Measurements from ENCODE around the gene ARL2.
"Not testable (repeated sequence)": the region's sequence is repeated elsewhere in the genome, so short reads cannot be mapped to it uniquely, and the experiment has no call there.

The ARL2 gene

DNA sequence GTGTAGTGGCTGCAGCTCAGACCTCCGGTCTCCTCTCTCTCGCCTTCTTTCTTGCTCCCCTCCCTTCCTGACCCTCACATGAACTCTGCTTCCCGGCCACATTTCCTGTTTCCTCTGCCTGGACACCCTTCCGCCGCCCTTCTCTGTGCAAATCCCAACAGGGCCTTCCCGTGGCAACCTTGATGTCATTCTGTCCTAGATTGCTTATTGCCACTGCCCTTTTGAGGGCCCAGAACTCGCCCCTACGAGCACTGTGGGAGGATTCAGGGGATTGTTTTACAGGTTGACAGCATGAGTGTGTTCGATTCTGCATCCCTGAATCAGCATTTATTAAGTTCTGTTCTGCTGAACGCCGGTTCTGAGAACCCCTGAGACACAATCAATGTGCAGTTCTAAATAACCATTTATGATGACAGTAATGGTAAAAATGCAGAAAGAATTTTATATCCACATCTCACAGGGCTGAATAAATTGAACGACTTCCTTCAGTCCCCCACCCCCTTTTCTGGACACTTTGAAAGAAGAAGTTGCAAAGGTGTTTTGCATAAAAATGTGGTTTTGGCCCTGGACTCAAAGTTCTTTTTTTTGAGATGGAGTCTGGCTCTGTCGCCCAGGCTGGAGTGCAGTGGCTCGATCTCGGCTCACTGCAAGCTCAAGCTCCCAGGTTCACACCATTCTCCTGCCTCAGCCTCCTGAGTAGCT, 23.6 kb upstream of the ARL2 start:
- no peak overlapping the region for H3K4me3 ChIP-seq (ENCODE audit: extremely low read depth, insufficient read depth, low read length, poor library complexity, severe bottlenecking)
- H3K36me3 ChIP-seq (ENCODE audit: control insufficient read depth, insufficient read depth, low read length) = no peaks in the 10 kb centered on the region
- H3K27ac ChIP-seq (ENCODE audit: low read depth, low read length, severe bottlenecking) = no peak overlapping the region
- H3K4me1 ChIP-seq (ENCODE audit: control insufficient read depth, insufficient read depth, low read length, poor library complexity, severe bottlenecking) = peaks cover 11% of the 10 kb centered on the region
- H3K9me3 ChIP-seq (ENCODE audit: control insufficient read depth, low read length) = no peaks in the 10 kb centered on the region
- WGBS, 2 experiments (ENCODE audit: insufficient coverage in 2 of 2) = 69 to 87% methylated on average over 8 to 10 of the region's 15 CpGs

DNA sequence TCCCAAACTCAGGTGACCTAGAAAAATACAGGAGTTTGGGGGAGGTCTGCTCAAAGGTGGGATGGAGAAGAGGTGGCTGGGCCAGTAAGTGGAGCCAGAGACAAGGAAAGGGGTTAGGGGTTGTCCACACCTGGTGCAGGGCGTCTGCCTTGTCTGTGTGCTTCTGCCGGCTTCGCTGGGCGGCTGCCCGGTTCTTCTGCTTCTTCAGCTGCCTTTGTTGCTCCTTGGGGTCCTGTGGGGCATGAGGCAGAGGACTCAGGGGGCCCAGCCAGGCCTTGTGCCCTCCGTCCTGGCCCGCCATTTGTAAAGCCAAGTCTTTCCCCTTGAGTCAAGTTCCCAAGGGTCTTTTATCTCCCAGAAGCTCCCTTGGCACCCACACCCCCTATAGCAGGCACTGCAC, 19.6 kb upstream of the ARL2 start:
- no peaks in the 10 kb centered on the region for H3K36me3 ChIP-seq (ENCODE audit: control insufficient read depth, insufficient read depth, low read length)
- peaks cover 11% of the 10 kb centered on the region for H3K4me1 ChIP-seq (ENCODE audit: control insufficient read depth, insufficient read depth, low read length, poor library complexity, severe bottlenecking)
- H3K27ac ChIP-seq (ENCODE audit: low read depth, low read length, severe bottlenecking) = no peak overlapping the region
- H3K4me3 ChIP-seq (ENCODE audit: extremely low read depth, insufficient read depth, low read length, poor library complexity, severe bottlenecking) = no peak overlapping the region
- 87 to 97% methylated on average over 6 of the region's 7 CpGs for WGBS, 2 experiments (ENCODE audit: insufficient coverage in 2 of 2)
- no peaks in the 10 kb centered on the region for H3K9me3 ChIP-seq (ENCODE audit: control insufficient read depth, low read length)

DNA sequence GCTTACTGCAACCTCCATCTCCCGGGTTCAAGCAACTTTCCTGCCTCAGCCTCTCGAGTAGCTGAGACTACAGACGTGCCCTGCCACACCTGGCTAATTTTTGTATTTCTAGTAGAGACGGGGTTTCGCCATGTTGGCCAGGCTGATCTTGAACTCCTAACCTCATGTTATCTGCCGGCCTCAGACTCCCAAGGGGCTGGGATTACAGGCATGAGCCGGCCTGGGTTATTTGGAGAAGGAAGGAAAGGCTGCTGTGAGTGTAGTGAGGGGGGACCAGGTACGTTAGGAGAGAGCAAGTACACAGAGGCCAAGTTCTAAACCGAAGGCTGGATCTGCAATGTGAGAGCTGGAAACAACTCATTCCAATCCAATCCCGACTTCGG, 17.6 kb upstream of the ARL2 start:
- Histone ChIP-seq H3K36me3 (ENCODE audit: control insufficient read depth, insufficient read depth, low read length) (no peaks in the 10 kb centered on the region), H3K9me3 (ENCODE audit: control insufficient read depth, low read length) (no peaks in the 10 kb centered on the region), H3K27ac (ENCODE audit: low read depth, low read length, severe bottlenecking) (no peak overlapping the region), H3K4me1 (ENCODE audit: control insufficient read depth, insufficient read depth, low read length, poor library complexity, severe bottlenecking) (no peaks in the 10 kb centered on the region), H3K4me3 (ENCODE audit: extremely low read depth, insufficient read depth, low read length, poor library complexity, severe bottlenecking) (no peak overlapping the region)
- WGBS, 2 experiments (ENCODE audit: insufficient coverage in 2 of 2) = 77 to 89% methylated on average over 8 to 11 of the region's 11 CpGs

DNA sequence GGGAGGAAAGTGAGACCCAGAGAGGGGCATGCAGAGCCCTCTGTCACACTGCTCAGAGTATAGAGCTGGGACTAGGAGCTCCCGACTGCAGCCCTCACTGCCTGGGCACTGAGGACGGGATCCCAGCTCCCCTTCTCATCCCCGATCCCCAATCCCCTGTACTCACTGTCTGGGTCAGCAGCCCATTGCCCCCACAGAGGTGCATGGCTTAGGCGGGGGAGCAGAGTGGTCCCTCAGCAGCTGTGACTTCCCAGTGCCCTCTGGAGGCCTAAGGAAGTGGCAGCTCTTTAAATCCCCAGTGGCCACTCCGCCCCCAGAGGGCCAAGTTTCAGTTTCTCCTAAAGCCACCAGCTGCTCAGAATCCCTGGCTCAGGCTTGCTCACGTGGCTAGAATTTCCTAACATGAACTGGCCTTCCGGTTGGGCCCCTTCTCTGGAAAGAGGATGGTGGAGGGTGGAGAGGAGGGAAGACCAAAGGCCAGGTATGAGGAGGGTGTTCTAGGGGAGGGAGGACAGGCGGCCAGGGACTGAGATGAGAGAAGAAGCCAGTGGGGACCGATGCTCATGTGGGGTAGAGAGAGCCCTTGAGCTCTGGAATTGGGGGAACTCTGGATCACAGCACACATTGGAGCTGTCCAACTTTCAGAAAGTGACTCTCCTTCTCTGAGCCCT, 17.1 kb upstream of the ARL2 start, which contains the start of gene BATF2:
TSS of gene BATF2 (minus strand) at position 262 of the 671 bp plus-strand sequence. CDS start at position 205, 57 bp downstream.
- Histone ChIP-seq H3K9me3 (ENCODE audit: control insufficient read depth, low read length) (no peaks in the 10 kb centered on the region), H3K27ac (ENCODE audit: low read depth, low read length, severe bottlenecking) (no peak within 1 kb of the TSS), H3K36me3 (ENCODE audit: control insufficient read depth, insufficient read depth, low read length) (no peaks in the 10 kb centered on the region), H3K4me1 (ENCODE audit: control insufficient read depth, insufficient read depth, low read length, poor library complexity, severe bottlenecking) (no peaks in the 10 kb centered on the region), H3K4me3 (ENCODE audit: extremely low read depth, insufficient read depth, low read length, poor library complexity, severe bottlenecking) (no peak within 1 kb of the TSS)
- 35 to 37% methylated on average over 6 to 7 of the region's 9 CpGs for WGBS, 2 experiments (ENCODE audit: insufficient coverage in 2 of 2)

DNA sequence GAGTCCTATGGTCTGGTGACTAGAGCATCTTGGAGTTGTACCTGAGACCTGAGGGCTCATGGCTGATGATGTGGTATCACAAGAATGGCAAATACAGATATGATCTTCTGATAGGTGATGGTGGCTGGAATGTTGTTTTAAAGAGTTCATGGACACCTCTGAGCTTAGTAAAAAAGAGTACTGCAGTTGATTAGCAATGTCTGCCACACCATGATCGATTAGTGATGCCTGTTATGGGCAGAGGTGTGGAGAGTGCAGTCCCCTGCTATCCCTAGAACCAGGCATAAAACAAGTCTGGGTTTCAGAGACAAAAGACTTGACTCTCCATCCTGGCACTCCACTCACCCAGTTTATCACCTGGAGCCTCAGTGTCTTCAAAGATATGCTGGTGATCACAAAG, 15.8 kb upstream of the ARL2 start:
- Histone ChIP-seq H3K9me3 (ENCODE audit: control insufficient read depth, low read length) (no peaks in the 10 kb centered on the region), H3K27ac (ENCODE audit: low read depth, low read length, severe bottlenecking) (no peak overlapping the region), H3K4me3 (ENCODE audit: extremely low read depth, insufficient read depth, low read length, poor library complexity, severe bottlenecking) (no peak overlapping the region), H3K4me1 (ENCODE audit: control insufficient read depth, insufficient read depth, low read length, poor library complexity, severe bottlenecking) (no peaks in the 10 kb centered on the region), H3K36me3 (ENCODE audit: control insufficient read depth, insufficient read depth, low read length) (no peaks in the 10 kb centered on the region)
- WGBS, 2 experiments (ENCODE audit: insufficient coverage in 2 of 2) = 56 to 91% methylated on average over 1 of the region's 1 CpG

DNA sequence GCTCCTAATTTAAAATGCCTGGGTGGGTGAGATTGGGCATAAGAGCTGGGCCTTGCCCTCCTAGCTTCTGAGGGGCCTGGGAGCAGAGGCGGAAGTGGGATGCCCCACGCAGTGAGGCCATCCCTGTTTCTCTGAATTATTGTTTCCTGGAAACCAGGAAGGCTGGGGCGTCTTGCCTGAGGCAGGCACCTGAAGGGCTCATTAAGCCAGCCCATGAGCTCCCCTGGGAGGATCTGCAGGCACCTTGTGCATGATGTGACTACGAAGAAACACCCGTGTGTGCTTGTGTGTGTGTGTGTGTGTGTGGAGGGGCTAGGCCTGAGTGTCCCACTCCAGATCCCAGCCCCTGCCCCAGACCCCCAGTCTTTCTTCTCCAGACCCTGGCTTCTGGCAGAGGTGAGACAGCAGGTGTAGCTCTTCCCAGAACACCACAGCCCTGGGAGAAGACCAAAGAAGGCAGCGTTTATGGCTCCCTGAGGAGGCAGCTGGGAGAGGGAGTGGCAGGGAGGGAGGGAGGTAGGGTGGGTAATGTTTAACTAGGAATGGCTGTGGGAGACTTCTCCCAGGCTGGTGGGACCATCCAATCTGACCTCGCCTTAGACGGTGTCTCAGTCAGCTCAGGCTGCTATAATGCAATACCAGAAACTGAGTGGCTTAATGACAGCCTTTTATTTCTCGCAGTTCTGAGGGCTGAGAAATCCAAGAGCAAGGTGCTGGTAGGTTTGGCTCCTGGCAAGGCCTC, 15.1 kb upstream of the ARL2 start:
- no peak overlapping the region for H3K27ac ChIP-seq (ENCODE audit: low read depth, low read length, severe bottlenecking)

DNA sequence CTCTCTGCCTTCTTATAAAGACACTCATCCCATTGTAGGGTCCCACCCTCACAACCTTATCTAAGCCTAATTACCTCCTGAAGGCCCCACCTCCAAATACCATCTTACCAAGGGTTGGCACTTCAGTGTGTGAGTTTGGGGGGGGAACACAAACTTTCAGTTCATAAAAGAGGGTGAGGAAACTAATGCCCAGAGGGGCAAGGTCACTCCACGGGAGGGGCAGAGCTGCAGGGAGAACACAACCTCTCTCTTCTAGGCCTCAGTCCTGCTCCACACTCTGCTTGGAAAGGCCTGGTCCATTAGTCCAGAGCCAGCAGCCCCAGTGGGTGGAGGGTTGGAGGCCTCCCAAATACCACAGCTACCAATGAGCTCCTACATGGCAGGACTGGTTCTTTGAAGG, 14.5 kb upstream of the ARL2 start:
- no peaks in the 10 kb centered on the region for H3K36me3 ChIP-seq (ENCODE audit: control insufficient read depth, insufficient read depth, low read length)
- H3K9me3 ChIP-seq (ENCODE audit: control insufficient read depth, low read length) = no peaks in the 10 kb centered on the region
- no peaks in the 10 kb centered on the region for H3K4me1 ChIP-seq (ENCODE audit: control insufficient read depth, insufficient read depth, low read length, poor library complexity, severe bottlenecking)
- H3K4me3 ChIP-seq (ENCODE audit: extremely low read depth, insufficient read depth, low read length, poor library complexity, severe bottlenecking) = no peak overlapping the region
- WGBS, 2 experiments (ENCODE audit: insufficient coverage in 2 of 2) = 100% methylated on average over 1 of the region's 1 CpG; no CpG with 5 or more reads in 1 of the 2 experiments
- H3K27ac ChIP-seq (ENCODE audit: low read depth, low read length, severe bottlenecking) = no peak overlapping the region

More for the DNA sequence above, 15.1 kb upstream of the ARL2 start:
- Histone ChIP-seq H3K9me3 (ENCODE audit: control insufficient read depth, low read length) (no peaks in the 10 kb centered on the region), H3K36me3 (ENCODE audit: control insufficient read depth, insufficient read depth, low read length) (no peaks in the 10 kb centered on the region), H3K4me1 (ENCODE audit: control insufficient read depth, insufficient read depth, low read length, poor library complexity, severe bottlenecking) (no peaks in the 10 kb centered on the region), H3K4me3 (ENCODE audit: extremely low read depth, insufficient read depth, low read length, poor library complexity, severe bottlenecking) (no peak overlapping the region)
- 85 to 90% methylated on average over 6 to 7 of the region's 9 CpGs for WGBS, 2 experiments (ENCODE audit: insufficient coverage in 2 of 2)

DNA sequence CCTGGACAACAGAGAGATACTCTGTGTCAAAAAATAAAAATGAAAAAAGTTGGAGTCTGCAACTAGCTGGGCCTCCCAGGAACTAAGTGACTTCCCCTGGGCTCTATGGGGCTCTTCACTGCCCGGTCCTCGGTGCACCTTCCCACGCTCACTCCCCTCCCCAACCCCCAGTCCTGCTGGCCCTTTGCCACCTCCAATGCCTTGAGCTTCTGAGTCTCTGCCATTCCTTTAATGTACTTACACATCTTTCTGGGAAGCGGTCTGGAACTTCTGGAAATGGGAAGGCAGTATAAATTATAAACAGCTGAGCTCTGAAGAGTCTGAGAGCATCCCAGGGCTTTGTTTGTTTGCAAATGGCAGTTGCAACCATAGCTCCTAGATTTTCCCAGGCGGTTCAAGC, 11.3 kb upstream of the ARL2 start:
- 89 to 91% methylated on average over 4 to 5 of the region's 5 CpGs for WGBS, 2 experiments (ENCODE audit: insufficient coverage in 2 of 2)
- H3K36me3 ChIP-seq (ENCODE audit: control insufficient read depth, insufficient read depth, low read length) = no peaks in the 10 kb centered on the region
- H3K4me3 ChIP-seq (ENCODE audit: extremely low read depth, insufficient read depth, low read length, poor library complexity, severe bottlenecking) = no peak overlapping the region
- H3K27ac ChIP-seq (ENCODE audit: low read depth, low read length, severe bottlenecking) = no peak overlapping the region
- H3K4me1 ChIP-seq (ENCODE audit: control insufficient read depth, insufficient read depth, low read length, poor library complexity, severe bottlenecking) = peaks cover 12% of the 10 kb centered on the region
- H3K9me3 ChIP-seq (ENCODE audit: control insufficient read depth, low read length) = no peaks in the 10 kb centered on the region

DNA sequence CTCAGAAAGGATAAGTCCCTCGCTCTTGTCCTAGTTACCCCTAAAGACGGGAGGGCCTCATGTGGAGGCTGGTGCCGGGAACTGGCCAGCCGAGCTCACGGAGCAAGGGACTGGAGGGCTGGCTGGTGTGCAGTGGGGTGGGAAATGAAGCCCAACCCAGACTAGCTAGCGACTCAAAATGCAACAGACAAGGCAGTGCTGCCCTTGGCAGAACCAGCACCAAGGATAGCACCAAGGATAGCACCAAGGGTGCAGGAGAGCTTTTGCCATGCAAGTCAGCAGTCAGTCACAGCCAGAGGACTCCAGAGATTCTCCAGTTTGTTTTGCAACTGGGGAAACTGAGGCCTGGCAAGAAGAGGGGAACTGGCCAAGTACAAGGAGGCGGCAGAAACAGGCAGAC, 10.7 kb upstream of the ARL2 start:
- Histone ChIP-seq H3K4me3 (ENCODE audit: extremely low read depth, insufficient read depth, low read length, poor library complexity, severe bottlenecking) (no peak overlapping the region), H3K4me1 (ENCODE audit: control insufficient read depth, insufficient read depth, low read length, poor library complexity, severe bottlenecking) (peaks cover 14% of the 10 kb centered on the region), H3K9me3 (ENCODE audit: control insufficient read depth, low read length) (no peaks in the 10 kb centered on the region), H3K36me3 (ENCODE audit: control insufficient read depth, insufficient read depth, low read length) (no peaks in the 10 kb centered on the region), H3K27ac (ENCODE audit: low read depth, low read length, severe bottlenecking) (no peak overlapping the region)
- WGBS, 2 experiments (ENCODE audit: insufficient coverage in 2 of 2) = 55 to 64% methylated on average over 3 to 7 of the region's 7 CpGs

DNA sequence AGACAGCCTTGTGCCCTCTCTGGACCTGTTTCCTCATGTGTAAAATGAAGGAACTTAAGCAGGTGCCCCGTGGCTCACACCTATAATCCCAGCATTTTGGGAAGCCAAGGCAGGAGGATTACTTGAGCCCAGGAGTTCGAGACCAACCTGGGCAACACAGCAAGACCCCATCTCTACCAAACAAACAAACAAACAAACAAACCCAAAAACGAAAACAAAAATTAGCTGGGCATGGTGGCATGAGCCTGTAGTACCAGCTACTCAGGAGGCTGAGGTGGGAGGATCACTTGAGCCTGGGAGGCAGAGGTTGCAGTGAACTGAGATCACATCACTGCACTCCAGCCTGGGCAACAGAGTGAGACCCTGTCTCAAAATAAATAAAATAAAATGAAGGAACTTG, 10.0 kb upstream of the ARL2 start:
- H3K36me3 ChIP-seq (ENCODE audit: control insufficient read depth, insufficient read depth, low read length); H3K4me3 ChIP-seq (ENCODE audit: extremely low read depth, insufficient read depth, low read length, poor library complexity, severe bottlenecking); H3K9me3 ChIP-seq (ENCODE audit: control insufficient read depth, low read length); H3K27ac ChIP-seq (ENCODE audit: low read depth, low read length, severe bottlenecking): not testable (repeated sequence)
- peaks cover 14% of the 10 kb centered on the region for H3K4me1 ChIP-seq (ENCODE audit: control insufficient read depth, insufficient read depth, low read length, poor library complexity, severe bottlenecking)
- WGBS, 2 experiments (ENCODE audit: insufficient coverage in 2 of 2) = 33 to 60% methylated on average over 1 to 3 of the region's 3 CpGs

Data from mesodermal cell (in vitro differentiated cells).